Measurements from ENCODE around the gene TBC1D12.

- no peak for TF ChIP-seq POLR2A (IDR thresholded peaks at IDR 0.05)
- no peak for TF ChIP-seq EP300 (IDR thresholded peaks at IDR 0.05)
Measured at GRCh38 chr10:94487575-94487974, 85.2 kb downstream of the TBC1D12 start.
